ENCODE results near the gene ETV5. TPM values are rescaled to one million over a fixed set of nuclear protein-coding genes. Genes with fewer than 3 reads are reported as not detected.

Gene ETV5
- total RNA-seq = under 1 TPM; 0.52 to 0.97 TPM

GRCh38 chr3:186108941-186109865, at the start of gene ETV5:
Gene ETV5, minus strand, starts transcription at chr3:186109089. Its CDS starts 3,221 bp downstream, at chr3:186105868.
- Mint-ChIP-seq H3K4me1 (ENCODE audit: low read depth) (peaks cover 36% of the 10 kb centered on the region), H3K27me3 (ENCODE audit: low read depth) (peaks cover 82% of the 10 kb centered on the region), H3K9me3 (ENCODE audit: insufficient read depth) (no peaks in the 10 kb centered on the region), H3K4me3 (peak within 1 kb of the TSS; percentile 91), H3K36me3 (ENCODE audit: low read depth) (no peaks in the 10 kb centered on the region), H3K27ac (peak within 1 kb of the TSS; percentile 79)
- DNase-seq (peak; percentile 97), ATAC-seq (peak; percentile 98)
- ChIA-PET POLR2A (no interaction called here), CTCF (interaction anchor here (1.3 kb wide), 1 partner anchor 165 kb away, joined by 6 read pairs; no protein-coding TSS in a partner anchor)

GRCh38 chr3:186154641-186155040, 45.8 kb upstream of the ETV5 start:
- no peak overlapping the region for H3K27ac Mint-ChIP-seq
- no peak for DNase-seq
- H3K36me3 Mint-ChIP-seq (ENCODE audit: low read depth) = no peaks in the 10 kb centered on the region
- H3K4me1 Mint-ChIP-seq (ENCODE audit: low read depth) = peaks cover 25% of the 10 kb centered on the region
- POLR2A ChIA-PET = no interaction called here
- no peaks in the 10 kb centered on the region for H3K9me3 Mint-ChIP-seq (ENCODE audit: insufficient read depth)
- H3K4me3 Mint-ChIP-seq = no peak overlapping the region
- peaks cover 34% of the 10 kb centered on the region for H3K27me3 Mint-ChIP-seq (ENCODE audit: low read depth)
- CTCF ChIA-PET = no interaction called here
- ATAC-seq = no peak

GRCh38 chr3:186152889-186153292, 44.0 kb upstream of the ETV5 start:
- Mint-ChIP-seq H3K27ac (no peak overlapping the region), H3K27me3 (ENCODE audit: low read depth) (peaks cover 40% of the 10 kb centered on the region)
- POLR2A ChIA-PET = no interaction called here

GRCh38 chr3:186152361-186152798, 43.5 kb upstream of the ETV5 start:
- H3K9me3 Mint-ChIP-seq (ENCODE audit: insufficient read depth) = no peaks in the 10 kb centered on the region
- no peak overlapping the region for H3K27ac Mint-ChIP-seq
- no peak overlapping the region for H3K4me3 Mint-ChIP-seq
- DNase-seq = no peak
- CTCF ChIA-PET = interaction anchor here (0.7 to 1.6 kb wide), 4 partner anchors 11 to 413 kb away, joined by 3 to 5 read pairs (median 4); no protein-coding TSS in a partner anchor
- POLR2A ChIA-PET = interaction anchor here (0.5 kb wide), 1 partner anchor 143 kb away, joined by 4 read pairs; no protein-coding TSS in a partner anchor
- H3K27me3 Mint-ChIP-seq (ENCODE audit: low read depth) = peaks cover 44% of the 10 kb centered on the region
- H3K36me3 Mint-ChIP-seq (ENCODE audit: low read depth) = no peaks in the 10 kb centered on the region
- peaks cover 25% of the 10 kb centered on the region for H3K4me1 Mint-ChIP-seq (ENCODE audit: low read depth)
- ATAC-seq = no peak

More at GRCh38 chr3:186152889-186153292, 44.0 kb upstream of the ETV5 start:
- Mint-ChIP-seq H3K9me3 (ENCODE audit: insufficient read depth) (no peaks in the 10 kb centered on the region), H3K4me3 (no peak overlapping the region), H3K4me1 (ENCODE audit: low read depth) (peaks cover 25% of the 10 kb centered on the region), H3K36me3 (ENCODE audit: low read depth) (no peaks in the 10 kb centered on the region)
- CTCF ChIA-PET = interaction anchor here (0.9 to 1.6 kb wide), 3 partner anchors 11 to 209 kb away, joined by 3 to 5 read pairs (median 3); no protein-coding TSS in a partner anchor
- peak; percentile 42 for ATAC-seq
- no peak for DNase-seq

GRCh38 chr3:186151077-186151971, 42.4 kb upstream of the ETV5 start:
- DNase-seq (peak; percentile 28), ATAC-seq (peak; percentile 57)
- POLR2A ChIA-PET = no interaction called here
- Mint-ChIP-seq H3K9me3 (ENCODE audit: insufficient read depth) (no peaks in the 10 kb centered on the region), H3K4me3 (peak overlapping the region; percentile 2), H3K36me3 (ENCODE audit: low read depth) (no peaks in the 10 kb centered on the region), H3K4me1 (ENCODE audit: low read depth) (peaks cover 25% of the 10 kb centered on the region), H3K27ac (peak overlapping the region; percentile 9), H3K27me3 (ENCODE audit: low read depth) (peaks cover 50% of the 10 kb centered on the region)
- CTCF ChIA-PET = interaction anchor here (1.6 kb wide), 1 partner anchor 208 kb away, joined by 5 read pairs; no protein-coding TSS in a partner anchor

- peaks cover 25% of the 10 kb centered on the region for H3K4me1 Mint-ChIP-seq (ENCODE audit: low read depth)
- no peaks in the 10 kb centered on the region for H3K9me3 Mint-ChIP-seq (ENCODE audit: insufficient read depth)
- no peak overlapping the region for H3K4me3 Mint-ChIP-seq
- ATAC-seq = no peak
- peaks cover 51% of the 10 kb centered on the region for H3K27me3 Mint-ChIP-seq (ENCODE audit: low read depth)
- no peaks in the 10 kb centered on the region for H3K36me3 Mint-ChIP-seq (ENCODE audit: low read depth)
- POLR2A ChIA-PET = no interaction called here
- CTCF ChIA-PET = no interaction called here
- no peak for DNase-seq
- H3K27ac Mint-ChIP-seq = no peak overlapping the region
These were observed 41.3 kb upstream of the ETV5 start for GRCh38 chr3:186150041-186150830.

- POLR2A ChIA-PET = interaction anchor here (1.1 kb wide), 1 partner anchor 12 kb away, joined by 3 read pairs; no protein-coding TSS in a partner anchor
- no peak for ATAC-seq
- H3K27me3 Mint-ChIP-seq (ENCODE audit: low read depth) = peaks cover 52% of the 10 kb centered on the region
These were observed 40.6 kb upstream of the ETV5 start for GRCh38 chr3:186149319-186149960.

GRCh38 chr3:186144257-186144656, 35.4 kb upstream of the ETV5 start:
- no peak for DNase-seq
- Mint-ChIP-seq H3K4me3 (no peak overlapping the region), H3K27ac (no peak overlapping the region), H3K9me3 (ENCODE audit: insufficient read depth) (no peaks in the 10 kb centered on the region), H3K36me3 (ENCODE audit: low read depth) (no peaks in the 10 kb centered on the region), H3K27me3 (ENCODE audit: low read depth) (peaks cover 46% of the 10 kb centered on the region), H3K4me1 (ENCODE audit: low read depth) (peaks cover 3% of the 10 kb centered on the region)
- no peak for ATAC-seq
- POLR2A ChIA-PET = no interaction called here
- CTCF ChIA-PET = no interaction called here

More at GRCh38 chr3:186149319-186149960, 40.6 kb upstream of the ETV5 start:
- CTCF ChIA-PET = interaction anchor here (1.2 kb wide), 1 partner anchor 92 kb away, joined by 3 read pairs; no protein-coding TSS in a partner anchor
- Mint-ChIP-seq H3K4me3 (no peak overlapping the region), H3K9me3 (ENCODE audit: insufficient read depth) (no peaks in the 10 kb centered on the region), H3K36me3 (ENCODE audit: low read depth) (no peaks in the 10 kb centered on the region), H3K4me1 (ENCODE audit: low read depth) (peaks cover 25% of the 10 kb centered on the region), H3K27ac (no peak overlapping the region)
- DNase-seq = no peak

GRCh38 chr3:186143250-186143649, 34.4 kb upstream of the ETV5 start:
- no peak overlapping the region for H3K4me3 Mint-ChIP-seq
- POLR2A ChIA-PET = no interaction called here
- CTCF ChIA-PET = interaction anchor here (0.7 to 1.8 kb wide), 2 partner anchors 99 to 160 kb away, joined by 3 to 4 read pairs; no protein-coding TSS in a partner anchor
- ATAC-seq (no peak), DNase-seq (no peak)
- H3K27me3 Mint-ChIP-seq (ENCODE audit: low read depth) = peaks cover 44% of the 10 kb centered on the region
- no peaks in the 10 kb centered on the region for H3K9me3 Mint-ChIP-seq (ENCODE audit: insufficient read depth)
- peaks cover 3% of the 10 kb centered on the region for H3K4me1 Mint-ChIP-seq (ENCODE audit: low read depth)
- no peaks in the 10 kb centered on the region for H3K36me3 Mint-ChIP-seq (ENCODE audit: low read depth)
- no peak overlapping the region for H3K27ac Mint-ChIP-seq

GRCh38 chr3:186142393-186142932, 33.6 kb upstream of the ETV5 start:
- no peaks in the 10 kb centered on the region for H3K36me3 Mint-ChIP-seq (ENCODE audit: low read depth)
- POLR2A ChIA-PET = no interaction called here

More at GRCh38 chr3:186142393-186142932, 33.6 kb upstream of the ETV5 start:
- Mint-ChIP-seq H3K9me3 (ENCODE audit: insufficient read depth) (no peaks in the 10 kb centered on the region), H3K4me3 (no peak overlapping the region), H3K4me1 (ENCODE audit: low read depth) (peaks cover 3% of the 10 kb centered on the region), H3K27ac (no peak overlapping the region), H3K27me3 (ENCODE audit: low read depth) (peaks cover 37% of the 10 kb centered on the region)
- CTCF ChIA-PET = interaction anchor here (1.8 kb wide), 1 partner anchor 159 kb away, joined by 4 read pairs; no protein-coding TSS in a partner anchor
- no peak for DNase-seq
- no peak for ATAC-seq
